D721Med (cell line): ENCODE data around the gene PHF21B.

Experiments
- DNase-seq: peaks from one replicate; pipeline ENCODE4 v3.0.0; 2011; ENCODE audit warnings: low spot score; ENCODE audit not compliant: insufficient read length
- FAIRE-seq: peaks from 2 replicates; lab custom pipeline; 2011; peaks lifted over from hg19 to GRCh38; lab: Jason Lieb, UNC
- CTCF ChIP-seq: IDR thresholded peaks from 2 replicates; pipeline ENCODE4 v1.5.1; 2012; ENCODE audit warnings: mild to moderate bottlenecking, control low read depth; ENCODE audit not compliant: insufficient read depth; ENCODE audit errors: missing control alignments

Gene PHF21B

GRCh38 chr22:44885806-44886360, 123.9 kb downstream of the PHF21B start:
- FAIRE-seq (no peak), DNase-seq (no peak)
- TF ChIP-seq CTCF, result no peak

DNA sequence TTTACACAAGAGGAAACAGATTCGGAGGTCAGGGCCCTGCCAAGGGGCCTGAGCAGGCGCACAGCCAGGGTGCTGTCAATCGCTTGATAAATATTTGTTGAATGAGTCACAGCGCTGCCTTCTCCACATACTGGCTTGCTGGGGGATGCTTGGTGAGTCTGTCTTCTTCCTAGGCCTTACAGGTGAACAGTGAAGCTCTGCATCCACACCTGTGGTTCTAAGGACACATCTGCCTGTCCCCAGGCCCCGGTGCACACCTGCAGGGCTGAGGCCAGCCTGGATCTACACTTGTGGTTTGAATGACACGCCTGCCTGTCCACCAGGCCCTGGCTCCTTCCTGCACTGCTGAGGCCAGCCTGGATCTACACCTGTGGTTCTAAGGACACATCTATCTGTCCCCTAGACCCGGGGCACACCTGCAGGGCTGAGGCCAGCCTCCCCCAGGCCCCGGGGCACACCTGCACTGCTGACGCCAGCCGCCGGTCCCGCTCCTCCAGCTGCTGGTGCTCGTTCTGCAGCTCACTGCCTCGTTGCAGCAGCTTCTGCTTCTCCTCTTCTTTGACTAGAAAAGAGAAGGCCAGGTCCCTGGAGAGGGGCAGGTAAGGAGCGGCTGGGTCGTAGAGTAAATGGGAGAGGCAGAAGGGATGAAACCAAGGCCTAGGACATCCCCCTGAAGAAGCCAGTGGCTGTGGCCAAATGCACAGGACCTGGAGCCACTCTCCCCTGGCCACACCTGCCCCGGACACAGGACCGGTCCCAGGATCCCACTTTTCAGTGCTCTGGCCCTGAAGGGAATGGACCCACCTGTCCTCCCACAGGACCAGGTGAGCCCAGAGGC, 124.6 kb downstream of the PHF21B start:
- TF ChIP-seq CTCF, result no peak
- DNase-seq (no peak), FAIRE-seq (no peak)

DNA sequence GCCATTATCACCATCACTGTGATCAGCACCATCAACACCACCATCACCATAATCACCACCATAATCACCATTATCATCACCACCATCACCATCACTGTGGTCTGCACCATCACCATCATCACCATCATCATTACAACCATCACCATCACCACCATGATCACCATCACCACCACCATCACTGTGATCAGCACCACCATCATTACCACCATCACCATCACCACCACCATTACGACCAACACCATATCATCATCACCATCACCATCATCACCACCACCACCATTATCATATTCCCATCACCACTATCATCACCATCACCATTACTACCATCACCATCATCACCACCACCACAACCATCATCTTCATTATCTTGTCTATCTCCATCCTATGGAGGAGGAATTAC, 125.2 kb downstream of the PHF21B start:
- DNase-seq, result no peak
- FAIRE-seq, result no peak
- no peak for TF ChIP-seq CTCF

GRCh38 chr22:44883011-44883421, 126.8 kb downstream of the PHF21B start:
- no peak for FAIRE-seq
- TF ChIP-seq CTCF, result no peak

GRCh38 chr22:44882226-44882905, 127.4 kb downstream of the PHF21B start:
- FAIRE-seq, result no peak
- TF ChIP-seq CTCF, result no peak
- no peak for DNase-seq

More at GRCh38 chr22:44883011-44883421, 126.8 kb downstream of the PHF21B start:
- no peak for DNase-seq

DNA sequence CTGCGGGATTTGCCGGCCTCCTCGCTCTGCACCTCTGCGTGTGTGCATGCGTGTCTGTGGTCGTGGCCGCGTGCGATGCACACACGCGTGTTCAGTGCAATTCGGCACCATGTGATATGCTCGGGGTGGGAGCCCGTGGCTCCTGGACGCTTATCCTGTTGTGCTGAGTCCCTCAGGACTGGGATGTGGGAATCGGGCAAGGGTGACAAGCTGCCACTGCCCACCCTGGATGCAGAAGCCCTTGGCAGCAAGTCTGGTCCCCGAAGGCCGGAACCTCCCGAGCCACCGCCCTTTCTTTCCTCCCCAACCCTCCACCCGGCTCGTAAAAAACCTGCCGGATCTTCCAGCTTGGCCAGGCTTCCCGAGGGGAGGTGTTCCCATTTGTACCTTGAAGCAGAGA, 128.2 kb downstream of the PHF21B start:
- FAIRE-seq (no peak), DNase-seq (no peak)
- TF ChIP-seq CTCF, result no peak
